Fibroblast of mammary gland (primary cell): ENCODE results near the gene NCOA7.

ENCODE experiments used
- DNase-seq: peaks from one replicate; pipeline ENCODE4 v3.0.0-alpha.2; 2010; ENCODE audit warnings: low read depth
- H3K4me3 ChIP-seq: 2 replicates; pipeline ENCODE4 v1.5.1; 2011; ENCODE audit warnings: low read depth, mild to moderate bottlenecking, low read length, moderate library complexity; ENCODE audit not compliant: control insufficient read depth
- TF ChIP-seq, protein P1 (sequence below): conservative IDR thresholded peaks from 2 replicates; pipeline ENCODE4 v1.5.1; 2011; ENCODE audit warnings: low read depth, low read length, inconsistent platforms; ENCODE audit not compliant: control insufficient read depth, insufficient read depth

The NCOA7 gene

DNA sequence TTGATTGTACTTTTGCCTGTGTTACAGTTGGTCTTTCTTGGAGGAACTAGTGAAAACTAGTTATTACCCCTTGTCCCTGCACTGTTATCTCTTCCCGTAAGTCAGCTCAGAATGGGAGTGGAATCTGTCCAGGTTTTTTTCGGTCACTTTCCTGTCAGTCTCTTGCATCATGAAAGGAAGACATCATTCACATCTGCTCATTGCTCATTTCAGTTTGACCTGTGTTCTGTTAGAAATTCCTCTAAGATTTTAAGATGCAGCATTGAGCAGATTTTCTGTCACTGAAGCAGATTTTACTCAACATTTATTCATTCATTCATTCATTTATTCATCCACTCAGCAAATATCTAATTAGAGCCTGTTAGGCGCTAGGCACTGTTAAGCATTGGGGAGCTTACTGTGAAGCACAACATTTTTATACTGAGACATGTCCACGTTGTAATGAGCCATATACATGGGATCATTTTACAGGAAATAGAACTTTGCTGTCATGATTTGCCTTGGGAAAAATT lies 132.7 kb downstream of the NCOA7 start:
- TF ChIP-seq, protein P1, sequence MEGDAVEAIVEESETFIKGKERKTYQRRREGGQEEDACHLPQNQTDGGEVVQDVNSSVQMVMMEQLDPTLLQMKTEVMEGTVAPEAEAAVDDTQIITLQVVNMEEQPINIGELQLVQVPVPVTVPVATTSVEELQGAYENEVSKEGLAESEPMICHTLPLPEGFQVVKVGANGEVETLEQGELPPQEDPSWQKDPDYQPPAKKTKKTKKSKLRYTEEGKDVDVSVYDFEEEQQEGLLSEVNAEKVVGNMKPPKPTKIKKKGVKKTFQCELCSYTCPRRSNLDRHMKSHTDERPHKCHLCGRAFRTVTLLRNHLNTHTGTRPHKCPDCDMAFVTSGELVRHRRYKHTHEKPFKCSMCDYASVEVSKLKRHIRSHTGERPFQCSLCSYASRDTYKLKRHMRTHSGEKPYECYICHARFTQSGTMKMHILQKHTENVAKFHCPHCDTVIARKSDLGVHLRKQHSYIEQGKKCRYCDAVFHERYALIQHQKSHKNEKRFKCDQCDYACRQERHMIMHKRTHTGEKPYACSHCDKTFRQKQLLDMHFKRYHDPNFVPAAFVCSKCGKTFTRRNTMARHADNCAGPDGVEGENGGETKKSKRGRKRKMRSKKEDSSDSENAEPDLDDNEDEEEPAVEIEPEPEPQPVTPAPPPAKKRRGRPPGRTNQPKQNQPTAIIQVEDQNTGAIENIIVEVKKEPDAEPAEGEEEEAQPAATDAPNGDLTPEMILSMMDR = no peak
- DNase-seq = no peak
- H3K4me3 ChIP-seq = no peak overlapping the region

GRCh38 chr6:125924169-125924568 lies 133.4 kb downstream of the NCOA7 start:
- TF ChIP-seq, protein P1 = no peak
- no peak for DNase-seq

DNA sequence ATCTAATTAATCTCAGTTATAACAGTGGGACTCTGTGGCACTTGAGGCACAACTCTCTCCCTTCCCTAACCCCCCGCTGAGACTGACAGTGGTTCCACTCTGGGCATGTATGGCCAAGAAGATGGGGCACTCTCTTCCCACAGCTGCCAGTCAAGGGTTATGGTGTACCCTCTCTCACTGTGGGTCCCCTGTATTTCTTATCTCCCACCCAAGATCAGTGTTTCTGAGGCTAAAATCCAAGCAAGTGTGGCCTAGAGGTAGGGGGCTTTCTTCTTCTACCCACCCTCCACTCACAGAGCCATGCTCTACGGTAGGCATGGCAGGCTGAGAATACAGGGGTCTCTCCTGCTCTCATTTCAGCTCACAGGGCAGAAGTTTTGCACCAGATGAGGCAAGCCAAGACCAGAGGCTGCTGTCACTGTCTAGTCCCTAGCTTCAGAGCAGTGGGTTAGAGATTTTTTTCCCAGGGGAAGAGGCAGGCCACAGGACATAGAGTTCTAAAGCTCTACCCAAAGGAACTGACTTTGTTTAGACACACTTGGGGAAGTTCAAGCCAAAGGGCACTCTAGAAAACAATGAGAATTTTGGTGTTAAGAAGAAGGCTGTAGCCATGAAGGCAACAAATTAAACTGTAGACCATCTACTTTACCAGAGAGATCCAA lies 134.1 kb downstream of the NCOA7 start:
- TF ChIP-seq, protein P1 = no peak
- H3K4me3 ChIP-seq = no peak overlapping the region
- DNase-seq = no peak

More at GRCh38 chr6:125924169-125924568, 133.4 kb downstream of the NCOA7 start:
- no peak overlapping the region for H3K4me3 ChIP-seq

DNA sequence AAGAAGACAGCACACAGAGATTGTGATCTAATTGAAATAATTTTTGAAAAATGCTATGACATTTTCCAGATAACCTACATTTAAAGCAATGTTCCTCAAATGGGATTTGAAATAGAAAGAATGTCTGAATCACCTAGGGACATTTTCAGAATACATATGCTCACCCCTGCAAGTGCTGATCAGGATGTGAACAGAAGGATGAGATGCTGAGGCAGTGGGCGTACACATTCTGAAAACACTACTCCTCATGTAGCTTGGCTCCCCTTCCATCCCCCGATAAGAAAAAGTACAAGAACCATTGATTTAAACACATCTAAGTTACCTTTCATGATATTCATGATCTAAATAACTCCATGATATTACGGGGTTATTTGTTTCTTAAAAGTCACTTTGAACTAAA lies 136.0 kb downstream of the NCOA7 start:
- H3K4me3 ChIP-seq = no peak overlapping the region
- no peak for DNase-seq
- TF ChIP-seq, protein P1 = no peak

- TF ChIP-seq, protein P1 = no peak
- H3K4me3 ChIP-seq = no peak overlapping the region
These were observed 137.0 kb downstream of the NCOA7 start for GRCh38 chr6:125927761-125928160.

DNA sequence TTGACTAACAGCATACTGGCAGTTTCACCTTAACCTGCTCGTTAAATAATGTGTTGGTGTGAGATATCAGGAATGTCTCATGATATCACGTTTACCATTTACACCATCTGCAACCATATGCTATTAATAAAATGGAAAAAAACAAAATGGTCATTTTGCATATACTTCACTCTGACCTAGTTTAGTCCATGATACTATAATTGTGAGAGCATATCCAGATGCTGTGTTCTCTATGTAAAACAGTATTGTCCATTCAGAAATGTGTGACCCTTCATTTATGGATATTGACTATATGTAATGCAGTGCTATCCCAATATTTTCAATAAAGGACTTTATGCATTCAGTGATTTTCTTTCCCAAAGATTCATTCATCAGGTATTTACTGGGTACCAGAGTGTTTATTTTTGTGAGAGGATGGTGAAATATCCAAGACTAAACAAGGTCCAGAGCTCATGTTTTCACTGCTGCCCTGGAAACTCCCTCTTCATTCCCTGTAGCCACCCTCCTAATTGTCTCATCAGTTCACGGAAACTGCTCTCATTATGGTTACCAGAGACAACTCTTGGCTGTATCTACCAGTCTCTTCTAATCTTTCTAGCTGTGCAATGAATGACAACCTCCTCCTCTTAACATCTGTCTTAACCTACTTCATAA lies 140.1 kb downstream of the NCOA7 start:
- DNase-seq = no peak
- H3K4me3 ChIP-seq = no peak overlapping the region
- TF ChIP-seq, protein P1 = no peak

More at GRCh38 chr6:125927761-125928160, 137.0 kb downstream of the NCOA7 start:
- DNase-seq = no peak
